Stimulated activated CD8-positive, alpha-beta memory T cell treated with anti-CD3 and anti-CD28 coated beads, Interleukin-4, amount 100 ng/mL, for 1 hour (primary cell): ENCODE measurements around the gene EXOSC7.

ENCODE experiments used
- DNase-seq, 2 donors: peaks; one replicate each; pipeline ENCODE4 v3.0.0-alpha.2; 2020; ENCODE audit warnings: low read depth in 2 of 2, low spot score in 1 of 2

The EXOSC7 gene

GRCh38 chr3:45021524-45022297 is 45.7 kb downstream of the EXOSC7 start:
- no peak for DNase-seq

GRCh38 chr3:45023675-45024074 is 47.6 kb downstream of the EXOSC7 start:
- no peak for DNase-seq

GRCh38 chr3:45024542-45025255 is 48.7 kb downstream of the EXOSC7 start:
- DNase-seq = no peak

GRCh38 chr3:45026038-45026437 is 50.0 kb downstream of the EXOSC7 start, which contains the start of gene CLEC3B:
Gene CLEC3B (plus strand): TSS chr3:45026303. CDS start chr3:45026363, 60 bp downstream.
- no peak for DNase-seq

GRCh38 chr3:45026957-45027356 is 50.9 kb downstream of the EXOSC7 start:
- no peak for DNase-seq

- DNase-seq = no peak
These were observed 51.4 kb downstream of the EXOSC7 start for GRCh38 chr3:45027441-45027840.

- no peak for DNase-seq
These were observed 53.2 kb downstream of the EXOSC7 start for GRCh38 chr3:45029216-45029615.

GRCh38 chr3:45029661-45030060 is 53.6 kb downstream of the EXOSC7 start:
- DNase-seq = no peak

- DNase-seq = no peak
These were observed 55.5 kb downstream of the EXOSC7 start for GRCh38 chr3:45031531-45031930.

- DNase-seq = no peak
These were observed 56.1 kb downstream of the EXOSC7 start for GRCh38 chr3:45032113-45032512.

GRCh38 chr3:45033791-45034190 is 57.7 kb downstream of the EXOSC7 start:
- no peak for DNase-seq

GRCh38 chr3:45034612-45035252 is 58.7 kb downstream of the EXOSC7 start:
- no peak for DNase-seq

- DNase-seq = no peak
These were observed 59.6 kb downstream of the EXOSC7 start for GRCh38 chr3:45035441-45036301.

GRCh38 chr3:45037720-45038455 is 61.8 kb downstream of the EXOSC7 start:
- DNase-seq = peak; percentile 69 to 82

GRCh38 chr3:45041666-45042065 is 65.6 kb downstream of the EXOSC7 start:
- no peak for DNase-seq

- no peak for DNase-seq
These were observed 66.1 kb downstream of the EXOSC7 start for GRCh38 chr3:45042162-45042561.

GRCh38 chr3:45043728-45044299 is 67.8 kb downstream of the EXOSC7 start:
- DNase-seq = no peak

- no peak for DNase-seq
These were observed 72.2 kb downstream of the EXOSC7 start for GRCh38 chr3:45048244-45048643.

GRCh38 chr3:45049807-45050206 is 73.8 kb downstream of the EXOSC7 start:
- DNase-seq = no peak

- DNase-seq = no peak
These were observed 75.6 kb downstream of the EXOSC7 start for GRCh38 chr3:45051685-45052084.
